NCI-H1105 (cell line): ENCODE measurements around the gene KIAA2012.
A peak's percentile ranks its signal among the peaks of the same experiment; 100 is the strongest.

ENCODE experiments used
- DNase-seq: peaks from one replicate; lab custom pipeline; 2025; lab: John Stamatoyannopoulos, UW

KIAA2012 gene

DNA sequence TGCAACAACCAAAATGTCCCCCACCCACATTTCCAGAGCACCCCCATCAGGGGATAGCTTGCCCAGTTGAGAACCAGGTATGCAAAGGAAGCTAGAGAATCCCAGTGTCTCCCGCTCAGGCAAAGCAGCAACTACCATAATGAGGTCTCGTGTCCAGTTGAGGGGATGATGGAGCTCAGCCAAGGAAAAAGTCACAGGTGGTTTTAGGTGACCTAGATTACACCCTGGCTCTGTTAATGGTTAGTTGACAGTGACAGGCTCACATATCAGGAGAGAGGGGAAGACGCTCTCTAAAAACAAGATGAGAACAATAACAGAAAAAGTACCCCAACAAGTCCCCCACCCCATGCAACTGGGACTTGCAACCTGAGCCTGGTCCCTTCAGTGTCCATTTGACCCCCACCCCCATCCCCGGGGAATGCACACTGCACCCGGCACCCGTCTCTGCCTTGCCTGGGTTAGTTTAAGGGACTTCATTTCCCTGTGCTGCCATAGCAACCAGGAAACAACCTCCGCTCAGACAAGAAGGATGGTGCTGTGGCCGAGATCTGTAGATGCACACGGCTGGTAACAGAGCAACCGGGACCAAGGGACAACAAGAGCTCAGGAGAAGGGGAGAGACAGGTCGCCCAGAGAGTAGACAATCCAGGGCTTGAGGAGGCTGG is at the start of gene KIAA2012:
Gene KIAA2012, plus strand, starts transcription at position 519 of the 665 bp plus-strand sequence. CDS start 373 bp downstream, outside the sequence.
- no peak for DNase-seq

- no peak for DNase-seq
Observed at GRCh38 chr2:202023904-202024266, 49.2 kb upstream of the KIAA2012 start.

DNA sequence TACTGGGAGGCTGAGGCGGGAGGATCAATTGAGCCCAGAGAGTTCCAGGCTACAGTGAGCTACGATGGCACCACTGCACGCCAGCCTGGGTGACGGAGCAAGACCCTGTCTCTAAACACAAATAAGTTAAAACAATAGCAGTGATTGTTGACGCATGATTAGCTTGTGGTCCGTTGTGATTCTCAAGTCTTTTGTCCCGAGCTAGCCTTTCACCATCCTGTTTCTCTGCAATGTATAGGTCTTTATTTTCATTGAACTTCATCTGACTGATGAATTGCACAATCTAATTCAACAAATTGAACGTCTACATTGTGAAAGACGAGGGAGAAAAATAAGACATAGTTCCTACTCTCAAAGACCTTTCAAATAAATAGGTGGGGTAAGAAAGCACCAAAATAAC is 48.2 kb upstream of the KIAA2012 start:
- no peak for DNase-seq

- no peak for DNase-seq
Observed at GRCh38 chr2:202025816-202026215, 47.2 kb upstream of the KIAA2012 start.

- DNase-seq = no peak
Observed at GRCh38 chr2:202026507-202026906, 46.5 kb upstream of the KIAA2012 start.

GRCh38 chr2:202030691-202031090 is 42.4 kb upstream of the KIAA2012 start:
- no peak for DNase-seq

- no peak for DNase-seq
Observed at GRCh38 chr2:202031246-202031951, 41.7 kb upstream of the KIAA2012 start.

DNA sequence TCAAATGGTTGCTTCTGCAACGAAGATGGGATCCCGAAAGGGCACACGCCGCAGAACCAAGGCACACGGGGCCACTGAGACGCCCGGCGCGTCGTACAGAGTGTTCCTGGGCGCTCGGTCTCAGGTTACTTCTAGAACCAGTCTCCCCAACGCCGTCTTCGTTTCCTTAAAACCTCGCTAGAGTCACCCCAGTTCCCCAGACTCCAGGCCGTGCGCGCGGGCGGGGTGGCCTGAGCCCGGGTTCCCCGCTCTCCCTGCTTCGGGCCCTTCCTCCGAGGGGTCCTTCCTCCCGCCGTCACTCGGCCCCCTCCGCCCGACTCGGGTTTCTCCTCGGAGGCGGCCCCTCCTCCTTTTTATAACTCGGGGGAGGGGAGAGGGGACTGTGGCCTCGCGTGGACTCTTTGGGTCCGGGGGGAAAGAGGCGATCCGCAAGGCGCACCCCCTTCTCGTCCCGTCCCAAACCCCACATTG is 40.2 kb upstream of the KIAA2012 start:
- no peak for DNase-seq

- DNase-seq = peak; percentile 59
Observed at GRCh38 chr2:202033317-202034248, 39.5 kb upstream of the KIAA2012 start, which contains the start of gene FZD7. Gene FZD7, plus strand, starts transcription at chr2:202033855. Its CDS starts 793 bp downstream, at chr2:202034648.

DNA sequence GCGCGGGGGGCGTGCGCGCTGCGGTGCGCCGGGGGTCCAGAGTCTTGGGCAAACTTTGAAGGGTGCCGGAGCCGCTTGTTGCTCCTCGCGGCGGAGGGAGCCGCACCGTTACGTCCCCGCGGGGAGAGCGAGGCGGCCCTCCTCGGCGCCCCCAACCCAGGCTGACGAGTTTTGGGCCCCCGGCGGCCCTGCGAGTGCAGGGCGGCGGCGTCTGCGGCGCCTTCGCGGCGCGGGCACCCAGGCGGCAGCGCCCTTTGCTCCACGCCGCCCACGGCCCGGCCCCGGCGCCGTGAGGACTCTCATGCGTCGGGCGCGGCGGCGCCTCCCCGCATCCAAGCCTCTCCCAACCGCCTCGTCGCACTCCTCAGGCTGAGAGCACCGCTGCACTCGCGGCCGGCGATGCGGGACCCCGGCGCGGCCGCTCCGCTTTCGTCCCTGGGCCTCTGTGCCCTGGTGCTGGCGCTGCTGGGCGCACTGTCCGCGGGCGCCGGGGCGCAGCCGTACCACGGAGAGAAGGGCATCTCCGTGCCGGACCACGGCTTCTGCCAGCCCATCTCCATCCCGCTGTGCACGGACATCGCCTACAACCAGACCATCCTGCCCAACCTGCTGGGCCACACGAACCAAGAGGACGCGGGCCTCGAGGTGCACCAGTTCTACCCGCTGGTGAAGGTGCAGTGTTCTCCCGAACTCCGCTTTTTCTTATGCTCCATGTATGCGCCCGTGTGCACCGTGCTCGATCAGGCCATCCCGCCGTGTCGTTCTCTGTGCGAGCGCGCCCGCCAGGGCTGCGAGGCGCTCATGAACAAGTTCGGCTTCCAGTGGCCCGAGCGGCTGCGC is 38.6 kb upstream of the KIAA2012 start:
- DNase-seq = no peak

DNA sequence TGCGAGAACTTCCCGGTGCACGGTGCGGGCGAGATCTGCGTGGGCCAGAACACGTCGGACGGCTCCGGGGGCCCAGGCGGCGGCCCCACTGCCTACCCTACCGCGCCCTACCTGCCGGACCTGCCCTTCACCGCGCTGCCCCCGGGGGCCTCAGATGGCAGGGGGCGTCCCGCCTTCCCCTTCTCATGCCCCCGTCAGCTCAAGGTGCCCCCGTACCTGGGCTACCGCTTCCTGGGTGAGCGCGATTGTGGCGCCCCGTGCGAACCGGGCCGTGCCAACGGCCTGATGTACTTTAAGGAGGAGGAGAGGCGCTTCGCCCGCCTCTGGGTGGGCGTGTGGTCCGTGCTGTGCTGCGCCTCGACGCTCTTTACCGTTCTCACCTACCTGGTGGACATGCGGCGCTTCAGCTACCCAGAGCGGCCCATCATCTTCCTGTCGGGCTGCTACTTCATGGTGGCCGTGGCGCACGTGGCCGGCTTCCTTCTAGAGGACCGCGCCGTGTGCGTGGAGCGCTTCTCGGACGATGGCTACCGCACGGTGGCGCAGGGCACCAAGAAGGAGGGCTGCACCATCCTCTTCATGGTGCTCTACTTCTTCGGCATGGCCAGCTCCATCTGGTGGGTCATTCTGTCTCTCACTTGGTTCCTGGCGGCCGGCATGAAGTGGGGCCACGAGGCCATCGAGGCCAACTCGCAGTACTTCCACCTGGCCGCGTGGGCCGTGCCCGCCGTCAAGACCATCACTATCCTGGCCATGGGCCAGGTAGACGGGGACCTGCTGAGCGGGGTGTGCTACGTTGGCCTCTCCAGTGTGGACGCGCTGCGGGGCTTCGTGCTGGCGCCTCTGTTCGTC is 37.7 kb upstream of the KIAA2012 start:
- no peak for DNase-seq

GRCh38 chr2:202035941-202036372 is 37.1 kb upstream of the KIAA2012 start:
- no peak for DNase-seq

DNA sequence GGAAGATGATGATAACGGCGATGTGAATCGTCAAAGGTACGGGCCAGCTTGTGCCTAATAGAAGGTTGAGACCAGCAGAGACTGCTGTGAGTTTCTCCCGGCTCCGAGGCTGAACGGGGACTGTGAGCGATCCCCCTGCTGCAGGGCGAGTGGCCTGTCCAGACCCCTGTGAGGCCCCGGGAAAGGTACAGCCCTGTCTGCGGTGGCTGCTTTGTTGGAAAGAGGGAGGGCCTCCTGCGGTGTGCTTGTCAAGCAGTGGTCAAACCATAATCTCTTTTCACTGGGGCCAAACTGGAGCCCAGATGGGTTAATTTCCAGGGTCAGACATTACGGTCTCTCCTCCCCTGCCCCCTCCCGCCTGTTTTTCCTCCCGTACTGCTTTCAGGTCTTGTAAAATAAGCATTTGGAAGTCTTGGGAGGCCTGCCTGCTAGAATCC is 36.4 kb upstream of the KIAA2012 start:
- DNase-seq = no peak

- DNase-seq = no peak
Observed at GRCh38 chr2:202037086-202037485, 36.0 kb upstream of the KIAA2012 start.

DNA sequence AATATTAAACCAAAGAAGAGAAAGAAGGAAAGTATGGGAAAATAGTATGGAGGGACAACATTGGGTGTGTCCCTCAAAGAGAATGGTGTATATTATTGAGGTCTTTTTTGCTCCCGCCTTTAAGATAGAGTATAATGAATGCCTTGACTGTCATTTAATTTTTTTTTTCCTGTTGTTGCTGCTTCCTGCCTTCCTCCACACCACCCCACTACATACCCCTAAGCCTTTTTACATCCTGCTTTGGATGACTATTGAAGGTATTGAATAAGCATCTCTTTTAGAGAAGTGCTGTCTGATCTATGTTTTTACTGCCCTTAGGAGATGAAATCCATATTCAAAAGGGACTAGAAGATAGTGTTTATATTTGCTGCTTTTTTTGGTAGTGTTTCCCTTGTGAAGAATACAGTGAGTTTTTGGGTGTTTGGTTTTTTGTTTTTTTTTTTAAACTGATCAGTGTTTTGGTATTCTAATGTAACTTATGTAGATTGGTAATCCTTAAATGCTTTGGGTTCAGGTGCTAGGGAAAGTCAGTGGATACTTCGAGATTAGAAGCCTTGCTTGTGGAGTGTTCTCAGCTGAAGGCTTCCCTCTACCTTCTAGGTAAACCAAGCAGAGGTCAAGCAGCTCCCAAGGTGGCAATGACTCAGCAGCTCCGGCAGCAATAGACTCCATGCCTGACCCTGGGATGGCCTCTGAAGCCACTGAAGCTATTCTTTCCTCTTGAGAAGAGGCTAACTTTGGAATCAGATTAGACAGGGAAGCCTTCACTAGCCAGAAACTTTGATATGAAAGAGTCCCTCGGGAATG is 34.4 kb upstream of the KIAA2012 start:
- no peak for DNase-seq

- no peak for DNase-seq
Observed at GRCh38 chr2:202039278-202040078, 33.6 kb upstream of the KIAA2012 start.

DNA sequence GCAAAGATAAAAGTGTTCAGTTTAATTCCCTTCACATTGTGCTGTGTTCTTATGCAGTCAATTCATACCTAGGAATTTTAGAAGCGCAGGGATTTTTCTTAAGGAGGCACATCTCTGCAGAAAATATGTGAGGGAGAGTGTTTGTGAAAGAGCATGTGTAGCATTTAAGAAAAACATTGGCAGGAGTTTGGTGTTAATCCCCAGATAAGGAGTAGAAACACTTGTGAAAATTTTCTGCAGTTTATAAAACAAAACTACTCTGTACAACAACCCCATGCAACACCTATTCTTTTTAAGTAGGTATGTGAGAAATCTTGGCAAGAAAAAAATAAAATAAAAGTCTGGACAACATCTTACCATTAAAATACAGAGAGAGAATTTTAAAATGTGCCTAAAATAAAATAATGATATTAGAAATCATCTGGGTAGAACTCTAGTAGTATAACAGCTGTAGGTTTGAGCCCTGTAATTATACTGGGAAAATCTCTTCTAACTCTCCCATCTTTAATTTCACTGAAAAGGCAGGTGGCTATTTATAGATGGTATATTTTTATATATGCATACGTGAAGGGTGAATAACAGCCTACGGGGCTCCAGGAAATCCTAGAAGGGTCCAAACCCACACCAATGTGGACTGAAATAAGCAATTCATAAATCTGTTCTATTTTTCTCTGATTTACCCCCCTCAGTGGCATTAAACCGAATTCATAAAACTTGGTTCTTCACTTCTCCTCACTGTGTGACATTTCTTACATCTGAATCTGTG is 32.8 kb upstream of the KIAA2012 start:
- no peak for DNase-seq

DNA sequence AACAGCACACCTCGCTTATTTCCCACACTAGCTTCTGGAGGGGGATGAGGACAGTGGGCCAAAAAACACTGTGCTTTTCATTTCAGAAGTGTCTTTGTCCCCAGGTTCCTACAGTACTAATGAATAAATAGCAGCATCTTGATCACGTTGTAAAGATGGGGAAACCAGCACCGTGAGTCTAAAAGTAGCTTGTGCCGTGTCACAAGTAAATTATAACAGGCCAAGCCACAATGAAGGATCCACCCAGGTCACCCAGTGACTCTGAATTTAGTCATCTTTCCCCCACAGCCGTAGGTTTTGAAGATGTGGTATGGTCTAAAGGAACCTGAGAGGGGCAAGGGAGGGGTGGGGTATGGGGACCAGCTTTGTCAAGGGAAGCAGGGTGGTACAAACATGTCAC is 30.6 kb upstream of the KIAA2012 start:
- no peak for DNase-seq
